ENCODE data around the gene ZNF783.

GRCh38 chr7:149320313-149321124 is 58.5 kb downstream of the ZNF783 start:
- TF ChIP-seq FOXM1 (IDR thresholded peaks at IDR 0.05; ENCODE audit: borderline replicate concordance): no peak
- no peak for TF ChIP-seq BHLHE40 (IDR thresholded peaks at IDR 0.05; ENCODE audit: borderline replicate concordance)
- TF ChIP-seq FOXA1 (IDR thresholded peaks at IDR 0.05): no peak

Measured in HEK293T (cell line).